ENCODE results near the gene FAM193A.
"Not testable (repeated sequence)": the region's sequence is repeated elsewhere in the genome, so short reads cannot be mapped to it uniquely, and the experiment has no call there.

FAM193A gene

DNA sequence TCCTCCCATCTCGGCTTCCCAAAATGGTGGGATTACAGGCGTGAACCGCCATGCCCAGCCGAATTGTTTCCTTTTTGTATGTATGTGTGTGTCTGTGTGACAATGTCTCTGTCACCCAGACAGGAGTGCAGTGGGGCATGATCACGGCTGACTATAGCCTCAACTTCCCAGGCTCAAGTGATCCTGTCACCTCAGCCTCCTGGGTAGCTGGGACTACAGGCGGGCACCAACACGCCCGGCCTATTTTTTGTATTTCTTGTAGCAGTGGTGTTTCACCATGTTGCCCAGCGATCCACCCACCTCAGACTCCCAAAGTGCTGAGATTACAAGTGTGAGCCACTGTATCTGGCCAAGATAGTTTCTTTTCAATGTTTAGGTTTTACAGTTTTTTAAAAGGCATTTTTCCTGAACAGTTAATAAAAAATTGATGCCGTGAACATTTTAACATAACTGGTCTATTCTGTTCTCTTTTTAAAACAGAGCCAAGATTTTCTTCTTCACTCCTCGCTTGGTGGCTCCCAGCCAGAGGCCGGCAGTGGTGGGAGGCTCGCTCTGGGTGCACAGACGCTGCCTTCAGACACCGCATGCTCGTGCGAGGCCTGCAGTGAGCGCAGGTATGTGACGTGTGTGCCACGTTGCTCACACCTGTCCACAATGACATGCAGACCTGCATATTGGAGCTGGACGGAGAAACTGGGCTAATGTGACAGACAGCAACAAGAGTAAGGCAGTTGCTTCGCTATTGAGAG lies 88.5 kb downstream of the FAM193A start:
- H3K27me3 Mint-ChIP-seq, result no peaks in the 10 kb centered on the region
- H3K4me3 Mint-ChIP-seq, result no peak overlapping the region
- intact Hi-C loops (cut with micrococcal nuclease), result no loop called here
- H3K36me3 Mint-ChIP-seq (ENCODE audit: low read depth), result peaks cover 75% of the 10 kb centered on the region
- H3K9me3 Mint-ChIP-seq, result no peaks in the 10 kb centered on the region
- H3K27ac Mint-ChIP-seq, result no peak overlapping the region
- H3K4me1 Mint-ChIP-seq (ENCODE audit: low read depth), result peaks cover 10% of the 10 kb centered on the region

GRCh38 chr4:2626231-2626630 lies 89.8 kb downstream of the FAM193A start:
- Mint-ChIP-seq H3K27me3 (no peaks in the 10 kb centered on the region), H3K9me3 (no peaks in the 10 kb centered on the region), H3K4me3 (no peak overlapping the region), H3K36me3 (ENCODE audit: low read depth) (peaks cover 75% of the 10 kb centered on the region), H3K27ac (no peak overlapping the region), H3K4me1 (ENCODE audit: low read depth) (peaks cover 5% of the 10 kb centered on the region)
- intact Hi-C loops (cut with micrococcal nuclease), result no loop called here

GRCh38 chr4:2630556-2631273 lies 94.3 kb downstream of the FAM193A start:
- no peaks in the 10 kb centered on the region for H3K27me3 Mint-ChIP-seq
- H3K27ac Mint-ChIP-seq, result no peak overlapping the region
- H3K4me3 Mint-ChIP-seq, result no peak overlapping the region
- no peaks in the 10 kb centered on the region for H3K9me3 Mint-ChIP-seq
- intact Hi-C loops (cut with micrococcal nuclease), result no loop called here
- H3K4me1 Mint-ChIP-seq (ENCODE audit: low read depth), result no peaks in the 10 kb centered on the region
- peaks cover 96% of the 10 kb centered on the region for H3K36me3 Mint-ChIP-seq (ENCODE audit: low read depth)

DNA sequence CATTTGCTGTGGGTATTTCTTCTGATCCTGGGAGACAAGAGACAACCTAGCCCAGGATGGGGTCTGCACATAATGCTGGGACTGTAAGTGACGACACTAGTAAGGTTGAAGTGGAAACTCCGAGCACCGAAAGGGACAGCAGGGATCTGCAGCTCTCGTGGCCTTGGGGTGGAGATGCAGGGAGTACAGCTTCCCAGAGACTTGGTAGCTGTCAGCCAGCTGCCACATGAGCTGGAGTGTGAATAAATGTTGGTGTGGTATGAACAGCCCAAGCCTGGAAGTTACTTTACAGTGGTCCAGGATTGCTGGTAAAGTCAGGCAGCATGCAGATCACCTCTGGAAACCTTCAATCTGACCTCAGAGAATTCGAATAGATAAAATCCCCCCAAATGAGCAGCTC lies 97.6 kb downstream of the FAM193A start:
- H3K4me3 Mint-ChIP-seq, result no peak overlapping the region
- no peaks in the 10 kb centered on the region for H3K27me3 Mint-ChIP-seq
- intact Hi-C loops (cut with micrococcal nuclease), result no loop called here
- H3K9me3 Mint-ChIP-seq, result no peaks in the 10 kb centered on the region
- H3K4me1 Mint-ChIP-seq (ENCODE audit: low read depth), result peaks cover 4% of the 10 kb centered on the region
- H3K27ac Mint-ChIP-seq, result no peak overlapping the region
- peaks cover 97% of the 10 kb centered on the region for H3K36me3 Mint-ChIP-seq (ENCODE audit: low read depth)

DNA sequence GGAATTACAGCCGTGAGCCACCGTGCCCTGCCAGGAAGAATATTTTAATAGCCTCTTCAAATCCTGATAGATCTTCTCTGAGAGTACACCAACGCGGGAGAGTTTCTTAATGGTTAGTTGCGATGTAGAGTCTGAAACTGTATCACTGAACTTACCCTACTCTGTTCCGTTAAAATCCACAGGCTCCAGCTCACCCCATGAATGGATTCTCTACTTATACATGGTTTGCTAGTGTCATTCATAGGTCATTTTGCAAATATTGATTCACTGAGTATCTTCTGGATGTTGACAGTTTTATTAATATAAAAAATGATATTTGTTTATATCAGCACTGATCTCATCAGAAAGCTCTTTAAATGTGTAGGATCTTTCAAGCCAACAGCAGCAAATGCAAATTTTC lies 99.9 kb downstream of the FAM193A start:
- Mint-ChIP-seq H3K27ac (no peak overlapping the region), H3K36me3 (ENCODE audit: low read depth) (peaks cover 98% of the 10 kb centered on the region), H3K9me3 (no peaks in the 10 kb centered on the region), H3K4me3 (no peak overlapping the region), H3K27me3 (no peaks in the 10 kb centered on the region), H3K4me1 (ENCODE audit: low read depth) (peaks cover 4% of the 10 kb centered on the region)
- intact Hi-C loops (cut with micrococcal nuclease), result no loop called here

- H3K4me3 Mint-ChIP-seq; intact Hi-C loops (cut with micrococcal nuclease); H3K9me3 Mint-ChIP-seq; H3K4me1 Mint-ChIP-seq (ENCODE audit: low read depth); H3K27ac Mint-ChIP-seq; H3K27me3 Mint-ChIP-seq: not testable (repeated sequence)
- peaks cover 98% of the 10 kb centered on the region for H3K36me3 Mint-ChIP-seq (ENCODE audit: low read depth)
Observed at GRCh38 chr4:2636994-2637393, 100.5 kb downstream of the FAM193A start.

DNA sequence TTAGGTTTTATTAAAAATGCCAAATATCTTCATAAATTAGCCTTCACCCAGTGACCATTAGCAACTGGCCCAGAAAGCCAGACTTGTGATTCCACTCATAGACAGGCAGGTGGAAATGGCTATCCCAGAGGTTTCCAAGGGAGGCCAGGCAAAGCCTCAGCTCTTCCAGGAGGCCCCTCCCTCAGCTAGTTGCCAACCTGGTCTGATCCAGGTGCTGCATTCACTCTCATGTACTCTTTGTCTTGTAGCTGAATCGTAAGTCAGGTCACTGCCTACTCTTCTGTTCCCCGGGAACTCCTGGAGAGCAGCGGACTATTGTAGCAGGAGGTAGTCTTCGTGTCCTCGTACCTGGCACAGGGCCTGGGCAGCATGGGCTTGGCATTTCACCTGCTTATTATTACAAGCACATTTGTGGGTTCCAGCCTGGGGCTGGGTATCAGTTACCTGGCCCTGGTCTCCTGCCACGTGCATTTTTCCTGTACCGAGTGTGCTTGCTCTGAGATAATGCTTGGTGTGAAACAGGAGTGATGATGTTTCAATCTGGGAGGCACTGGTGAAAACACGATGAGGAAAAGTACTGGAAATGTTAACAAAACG lies 101.6 kb downstream of the FAM193A start:
- H3K4me3 Mint-ChIP-seq, result no peak overlapping the region
- no peaks in the 10 kb centered on the region for H3K9me3 Mint-ChIP-seq
- intact Hi-C loops (cut with micrococcal nuclease), result no loop called here
- peaks cover 98% of the 10 kb centered on the region for H3K36me3 Mint-ChIP-seq (ENCODE audit: low read depth)
- H3K4me1 Mint-ChIP-seq (ENCODE audit: low read depth), result peaks cover 4% of the 10 kb centered on the region
- H3K27ac Mint-ChIP-seq, result no peak overlapping the region
- no peaks in the 10 kb centered on the region for H3K27me3 Mint-ChIP-seq

GRCh38 chr4:2638730-2639129 lies 102.3 kb downstream of the FAM193A start:
- Mint-ChIP-seq H3K9me3 (no peaks in the 10 kb centered on the region), H3K27me3 (no peaks in the 10 kb centered on the region), H3K4me3 (no peak overlapping the region), H3K36me3 (ENCODE audit: low read depth) (peaks cover 98% of the 10 kb centered on the region), H3K27ac (no peak overlapping the region), H3K4me1 (ENCODE audit: low read depth) (peaks cover 4% of the 10 kb centered on the region)
- intact Hi-C loops (cut with micrococcal nuclease), result no loop called here

DNA sequence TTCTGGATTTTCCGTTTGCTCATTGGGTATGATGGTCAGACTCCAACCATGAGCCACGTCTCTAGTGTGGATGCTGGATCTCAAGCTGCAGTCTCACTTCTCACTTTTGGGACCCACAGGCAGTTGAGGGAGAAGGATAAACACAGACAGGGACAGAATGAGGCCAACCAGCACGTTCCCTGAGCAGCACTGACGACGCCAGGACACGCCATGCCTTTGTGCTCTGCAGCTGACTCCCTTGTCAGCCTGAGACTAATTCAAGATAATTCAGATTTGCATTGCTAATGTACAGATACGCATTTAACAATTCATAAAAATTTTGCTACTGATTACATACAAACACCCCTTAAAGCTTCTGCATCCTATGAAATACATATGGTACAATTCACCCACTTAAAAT lies 106.5 kb downstream of the FAM193A start:
- no peaks in the 10 kb centered on the region for H3K27me3 Mint-ChIP-seq
- no peaks in the 10 kb centered on the region for H3K4me1 Mint-ChIP-seq (ENCODE audit: low read depth)
- no peak overlapping the region for H3K27ac Mint-ChIP-seq
- no peak overlapping the region for H3K4me3 Mint-ChIP-seq
- H3K36me3 Mint-ChIP-seq (ENCODE audit: low read depth), result peaks cover 93% of the 10 kb centered on the region
- H3K9me3 Mint-ChIP-seq, result no peaks in the 10 kb centered on the region
- intact Hi-C loops (cut with micrococcal nuclease), result no loop called here

DNA sequence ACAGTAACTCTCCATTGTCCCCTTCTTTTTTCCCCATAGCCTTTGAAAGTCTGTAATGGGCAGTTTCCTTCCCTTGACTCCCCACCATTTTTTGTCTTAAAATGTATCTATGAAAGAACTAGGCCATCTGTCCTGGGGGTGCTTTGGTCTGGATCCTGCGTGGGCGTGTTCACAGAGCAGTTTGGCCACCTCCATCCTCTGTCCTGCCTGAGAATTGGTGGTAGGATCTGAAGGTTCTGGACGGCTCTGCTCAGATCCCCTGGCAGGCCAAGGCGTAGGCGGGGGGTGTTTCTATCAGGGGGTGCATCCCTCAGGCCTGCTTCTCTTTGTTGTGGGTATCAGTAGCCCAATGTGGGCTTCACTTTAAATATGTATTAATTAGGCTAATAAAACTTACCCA lies 107.1 kb downstream of the FAM193A start:
- Mint-ChIP-seq H3K4me1 (ENCODE audit: low read depth) (no peaks in the 10 kb centered on the region), H3K27me3 (no peaks in the 10 kb centered on the region), H3K36me3 (ENCODE audit: low read depth) (peaks cover 93% of the 10 kb centered on the region), H3K27ac (no peak overlapping the region), H3K4me3 (no peak overlapping the region), H3K9me3 (no peaks in the 10 kb centered on the region)
- intact Hi-C loops (cut with micrococcal nuclease), result no loop called here

DNA sequence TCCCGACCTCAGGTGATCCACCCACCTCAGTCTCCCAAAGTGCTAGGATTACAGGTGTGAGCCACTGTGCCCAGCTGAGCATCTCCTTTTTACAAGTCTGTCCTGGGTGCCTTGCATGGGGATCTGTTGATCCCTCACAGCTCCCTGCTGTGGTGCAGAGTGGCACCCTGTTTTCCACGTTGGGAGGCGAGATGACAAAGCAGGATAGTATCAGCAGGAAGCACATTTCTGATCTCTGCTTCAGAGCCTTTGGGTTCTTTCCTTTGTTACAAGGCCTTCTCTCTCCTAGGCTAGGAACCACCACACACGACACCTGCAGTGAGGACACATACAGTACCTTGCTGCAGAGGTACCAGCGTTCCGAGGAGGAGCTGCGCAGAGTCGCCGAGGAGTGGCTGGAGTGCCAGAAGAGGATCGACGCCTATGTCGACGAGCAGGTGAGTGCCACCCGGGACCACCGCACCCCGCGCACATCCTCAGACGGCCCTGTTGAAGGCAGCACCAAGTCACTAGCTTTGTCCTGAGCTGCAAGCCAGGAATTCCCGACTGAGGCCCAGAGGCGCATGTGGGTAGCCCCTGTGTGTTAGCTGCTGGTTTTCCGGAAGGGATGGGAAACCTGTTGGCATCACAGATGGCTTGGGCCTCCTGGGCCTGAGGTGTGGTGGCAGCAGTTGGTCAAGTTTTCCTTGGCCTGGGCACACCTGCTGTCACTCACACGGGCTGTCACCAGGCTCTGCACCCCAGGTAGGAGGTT lies 110.1 kb downstream of the FAM193A start:
- H3K27me3 Mint-ChIP-seq, result no peaks in the 10 kb centered on the region
- intact Hi-C loops (cut with micrococcal nuclease), result no loop called here
- H3K27ac Mint-ChIP-seq, result no peak overlapping the region
- H3K9me3 Mint-ChIP-seq, result no peaks in the 10 kb centered on the region
- peaks cover 93% of the 10 kb centered on the region for H3K36me3 Mint-ChIP-seq (ENCODE audit: low read depth)
- H3K4me1 Mint-ChIP-seq (ENCODE audit: low read depth), result no peaks in the 10 kb centered on the region
- H3K4me3 Mint-ChIP-seq, result no peak overlapping the region

GRCh38 chr4:2647403-2648158 lies 111.1 kb downstream of the FAM193A start:
- no peaks in the 10 kb centered on the region for H3K27me3 Mint-ChIP-seq
- intact Hi-C loops (cut with micrococcal nuclease), result no loop called here
- H3K4me1 Mint-ChIP-seq (ENCODE audit: low read depth), result no peaks in the 10 kb centered on the region
- H3K4me3 Mint-ChIP-seq, result no peak overlapping the region
- H3K36me3 Mint-ChIP-seq (ENCODE audit: low read depth), result peaks cover 91% of the 10 kb centered on the region
- H3K27ac Mint-ChIP-seq, result no peak overlapping the region
- no peaks in the 10 kb centered on the region for H3K9me3 Mint-ChIP-seq

DNA sequence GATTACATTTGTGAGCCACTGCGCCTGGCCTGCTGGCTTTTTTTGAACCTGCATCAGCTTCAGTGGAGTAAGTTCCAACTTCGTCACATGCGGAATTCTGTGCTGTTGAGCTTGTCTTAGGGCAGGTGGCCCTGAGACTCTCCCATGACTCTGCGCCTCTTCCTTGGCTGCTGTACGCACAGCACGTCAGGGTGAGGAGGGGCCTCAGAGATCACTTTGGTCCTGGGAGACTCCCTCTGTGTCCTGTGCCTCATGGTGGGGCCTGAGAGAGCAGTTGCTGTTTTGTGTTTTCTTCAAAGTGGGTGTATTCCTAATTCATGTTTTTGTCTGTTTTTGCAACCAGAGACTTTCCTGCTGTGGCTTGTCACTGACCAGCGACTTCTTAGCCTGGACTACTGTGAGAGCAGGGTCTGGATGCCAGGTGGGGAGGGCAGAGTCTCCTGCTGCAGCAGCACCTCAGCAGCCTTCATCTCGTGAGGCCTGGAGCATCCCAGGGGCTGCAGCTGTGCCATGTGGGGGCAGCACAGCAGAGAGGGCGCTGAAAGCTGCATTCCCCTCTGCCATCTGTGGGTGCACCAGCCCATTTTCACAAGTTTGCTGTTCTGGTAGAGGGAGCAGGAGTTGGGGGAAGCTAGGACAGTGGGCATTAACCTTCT lies 111.8 kb downstream of the FAM193A start:
- Mint-ChIP-seq H3K4me3 (no peak overlapping the region), H3K4me1 (ENCODE audit: low read depth) (no peaks in the 10 kb centered on the region), H3K27ac (no peak overlapping the region), H3K9me3 (no peaks in the 10 kb centered on the region), H3K27me3 (no peaks in the 10 kb centered on the region), H3K36me3 (ENCODE audit: low read depth) (peaks cover 86% of the 10 kb centered on the region)
- intact Hi-C loops (cut with micrococcal nuclease), result no loop called here
